ENCODE measurements around the gene ZDHHC12. TPM values are rescaled to one million over a fixed set of nuclear protein-coding genes. Genes with fewer than 3 reads are reported as not detected.
"Not testable (repeated sequence)": the region's sequence is repeated elsewhere in the genome, so short reads cannot be mapped to it uniquely, and the experiment has no call there.

ZDHHC12 gene
- polyA plus RNA-seq, 3 donors = 28.8 to 73.3 (median 43.7) TPM

DNA sequence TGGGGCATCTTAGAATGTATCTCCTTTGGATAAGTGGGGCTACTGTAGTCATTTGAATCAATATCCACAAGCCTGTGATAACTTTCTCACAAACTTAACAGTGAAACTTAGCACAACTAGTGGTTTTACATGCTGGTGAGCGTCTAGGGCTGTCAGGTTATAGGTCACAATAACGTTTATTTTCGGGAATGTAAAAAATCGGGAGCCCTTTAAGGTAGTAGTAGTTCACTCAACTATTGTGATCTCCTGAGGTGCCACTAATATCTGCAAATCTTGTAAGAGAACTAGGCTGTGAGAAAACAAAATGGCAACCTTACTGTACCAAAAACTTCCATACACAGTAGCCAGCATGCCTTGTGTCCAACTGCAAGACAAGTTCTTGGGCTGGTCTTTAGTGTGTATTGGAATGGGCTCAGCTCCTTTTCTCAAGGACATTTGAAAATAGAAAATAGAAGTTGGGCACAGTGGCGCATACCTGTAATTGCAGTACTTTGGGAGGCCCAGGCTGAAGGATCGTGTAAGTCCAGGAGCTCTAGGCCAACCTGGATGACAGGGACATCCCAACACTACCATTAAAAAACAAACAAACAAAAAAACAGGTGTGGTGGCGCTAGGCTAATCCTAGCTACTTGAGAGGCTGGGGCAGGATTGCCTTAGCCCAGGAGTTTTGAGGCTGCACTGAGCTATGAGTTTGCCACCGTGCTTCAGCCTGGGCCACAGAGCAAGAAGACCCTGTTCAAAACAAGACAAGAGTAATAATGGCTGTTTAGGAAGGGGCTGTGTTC is 26.8 kb downstream of the ZDHHC12 start:
- WGBS, 3 donors = 73 to 81% (median 77%) methylated on average over 8 of the region's 8 CpGs
- no peak overlapping the region for H3K27ac ChIP-seq (ENCODE audit: low read depth, low read length)

DNA sequence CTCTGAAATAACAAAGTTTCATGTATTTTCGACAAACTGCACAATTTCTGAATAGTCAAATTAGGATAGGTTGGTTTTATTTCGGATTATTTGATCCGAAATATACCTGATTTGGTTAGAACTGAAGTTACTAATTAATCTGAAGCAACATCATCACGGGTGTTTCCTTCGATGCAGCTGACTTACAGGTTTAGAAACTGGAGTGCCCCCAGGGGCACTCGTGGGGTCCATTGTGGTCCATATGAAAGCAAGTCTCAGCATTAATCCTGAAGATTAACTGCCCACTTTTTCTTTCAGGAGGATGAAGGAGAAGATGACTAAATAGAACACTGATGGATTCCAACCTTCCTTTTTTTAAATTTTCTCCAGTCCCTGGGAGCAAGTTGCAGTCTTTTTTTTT is 29.6 kb downstream of the ZDHHC12 start:
- 76 to 83% (median 82%) methylated on average over 6 of the region's 6 CpGs for WGBS, 3 donors
- no peak overlapping the region for H3K27ac ChIP-seq (ENCODE audit: low read depth, low read length)

GRCh38 chr9:128693738-128694137 is 30.2 kb downstream of the ZDHHC12 start:
- not testable (repeated sequence) for H3K27ac ChIP-seq (ENCODE audit: low read depth, low read length)
- WGBS, 3 donors = 80 to 90% (median 89%) methylated on average over 3 of the region's 3 CpGs

GRCh38 chr9:128690684-128691034 is 33.3 kb downstream of the ZDHHC12 start:
- 12 to 15% (median 14%) methylated on average over 5 of the region's 5 CpGs for whole genome bisulfite sequencing, 3 donors
- no peak overlapping the region for H3K27ac ChIP-seq (ENCODE audit: low read depth, low read length)

DNA sequence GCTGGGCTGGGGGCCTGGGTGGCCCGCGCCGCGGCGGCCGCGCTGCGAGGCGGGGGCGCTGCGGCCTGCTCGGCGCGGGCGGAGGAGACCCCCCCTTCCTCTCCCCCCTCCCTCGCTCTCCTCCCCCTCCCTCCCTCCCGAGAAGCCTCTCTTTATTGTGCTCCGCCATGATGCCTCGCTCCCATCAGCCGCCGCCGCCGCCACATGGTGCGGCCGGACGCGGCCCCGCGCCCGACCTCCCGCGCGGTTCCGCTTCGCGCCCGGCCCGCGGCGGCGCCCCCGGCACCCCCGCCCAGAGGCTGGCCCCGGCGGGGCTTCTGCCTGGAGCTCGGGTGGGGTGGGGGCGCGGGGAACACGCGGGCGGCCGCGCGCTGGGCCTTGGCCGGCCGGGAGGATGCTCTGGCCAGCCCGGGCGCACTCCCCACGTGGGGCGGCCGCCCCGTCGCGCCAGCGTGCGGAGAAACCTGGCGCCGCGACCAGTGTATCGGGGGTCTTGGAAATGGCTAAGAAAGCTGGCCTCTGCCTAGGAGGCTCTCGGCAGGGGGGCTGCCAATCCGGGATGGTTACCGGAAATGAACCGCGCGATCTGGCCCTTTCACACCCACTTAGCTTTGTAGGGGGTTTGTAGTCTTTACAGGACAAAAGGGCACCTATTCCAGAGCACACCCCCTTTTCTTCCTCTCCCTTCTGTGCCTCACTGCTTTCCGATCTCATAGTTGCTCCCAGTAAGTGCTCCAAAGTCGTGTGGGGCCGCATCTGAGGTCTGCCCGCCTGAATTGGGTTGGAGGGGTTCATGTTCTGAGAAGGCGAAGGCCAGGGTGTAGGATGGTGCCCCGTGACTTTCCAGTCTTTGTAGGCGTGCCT is 33.9 kb downstream of the ZDHHC12 start:
- 0 to 1% (median 1%) methylated on average over 58 to 78 of the region's 83 CpGs for WGBS, 3 donors
- peak overlapping the region; percentile 75 for H3K27ac ChIP-seq (ENCODE audit: low read depth, low read length)

- H3K27ac ChIP-seq (ENCODE audit: low read depth, low read length) = peak overlapping the region; percentile 75
- 0 to 1% (median 0%) methylated on average over 1 to 63 of the region's 80 CpGs for WGBS, 3 donors
These were observed 34.6 kb downstream of the ZDHHC12 start for GRCh38 chr9:128689293-128689774.

DNA sequence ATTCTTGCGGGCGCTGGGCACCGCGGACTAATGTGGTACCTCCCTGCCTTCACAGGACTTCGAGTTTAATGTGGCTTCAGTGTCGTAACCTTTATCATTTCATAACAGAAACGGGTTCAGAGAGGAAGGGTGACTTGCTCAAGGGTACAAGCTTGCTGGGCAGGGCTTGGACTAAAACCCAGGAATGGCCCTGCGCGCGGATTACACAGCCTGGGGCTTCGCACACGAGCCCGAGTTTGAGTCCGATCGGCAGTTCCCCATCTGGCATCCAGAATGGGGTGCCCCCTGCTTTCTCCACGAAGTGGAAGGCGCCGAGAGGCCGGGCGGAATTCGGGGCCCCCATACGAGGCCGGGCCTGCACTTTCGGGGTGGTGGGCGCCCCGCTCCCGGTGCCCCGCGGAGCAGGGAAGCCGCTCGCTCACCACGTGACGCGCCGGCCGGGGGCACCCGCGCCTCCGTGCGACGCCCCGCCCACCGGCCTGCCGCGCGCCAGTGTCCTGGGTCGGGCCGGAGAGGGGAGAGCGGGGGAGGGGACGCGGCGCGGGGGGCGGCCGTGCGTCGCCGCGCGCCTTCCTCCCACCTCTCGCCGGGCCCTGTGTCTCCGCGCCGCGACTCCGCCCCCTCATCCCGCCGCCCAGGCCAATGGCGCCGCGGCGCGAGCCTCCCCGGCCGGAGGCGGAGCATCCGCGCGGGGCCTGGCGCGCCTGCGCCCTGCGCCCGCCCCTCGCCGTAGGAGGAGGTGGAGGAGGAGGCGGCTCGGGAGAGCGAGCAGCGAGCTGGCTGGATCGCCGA is 35.2 kb downstream of the ZDHHC12 start, which contains the start of gene SET:
Gene SET (plus strand): TSS at position 722 of the 792 bp plus-strand sequence. CDS start 361 bp downstream, outside the sequence.
- WGBS, 3 donors = 2 to 3% (median 2%) methylated on average over 31 to 92 of the region's 93 CpGs
- H3K27ac ChIP-seq (ENCODE audit: low read depth, low read length) = peak within 1 kb of the TSS; percentile 75

DNA sequence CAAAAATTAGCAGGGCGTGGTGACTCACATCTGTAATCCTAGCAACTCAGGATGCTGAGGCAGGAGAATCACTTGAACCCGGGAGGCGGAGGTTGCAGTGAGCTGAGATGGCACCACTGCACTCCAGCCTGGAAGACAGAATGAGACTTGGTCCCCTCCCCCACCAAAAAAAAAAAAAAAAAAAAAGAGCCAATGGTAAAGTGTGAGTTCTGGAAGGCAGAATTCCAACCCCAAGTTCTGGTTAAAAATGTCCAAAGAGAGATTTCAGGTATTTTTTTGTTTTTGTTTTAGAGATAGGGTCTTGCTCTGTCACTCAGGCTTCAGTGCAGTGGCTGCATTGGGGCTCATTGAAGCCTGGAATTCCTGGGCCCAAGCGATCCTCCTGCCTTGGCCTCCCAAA is 36.5 kb downstream of the ZDHHC12 start:
- H3K27ac ChIP-seq (ENCODE audit: low read depth, low read length) = no peak overlapping the region
- WGBS, 3 donors = 93 to 96% (median 94%) methylated on average over 4 of the region's 4 CpGs

GRCh38 chr9:128685636-128686489 is 38.1 kb downstream of the ZDHHC12 start:
- no peak overlapping the region for H3K27ac ChIP-seq (ENCODE audit: low read depth, low read length)
- 63 to 77% (median 70%) methylated on average over 17 of the region's 17 CpGs for WGBS, 3 donors

GRCh38 chr9:128684325-128685199 is 39.4 kb downstream of the ZDHHC12 start:
- WGBS, 3 donors = 5 to 11% (median 6%) methylated on average over 15 of the region's 15 CpGs
- no peak overlapping the region for H3K27ac ChIP-seq (ENCODE audit: low read depth, low read length)

DNA sequence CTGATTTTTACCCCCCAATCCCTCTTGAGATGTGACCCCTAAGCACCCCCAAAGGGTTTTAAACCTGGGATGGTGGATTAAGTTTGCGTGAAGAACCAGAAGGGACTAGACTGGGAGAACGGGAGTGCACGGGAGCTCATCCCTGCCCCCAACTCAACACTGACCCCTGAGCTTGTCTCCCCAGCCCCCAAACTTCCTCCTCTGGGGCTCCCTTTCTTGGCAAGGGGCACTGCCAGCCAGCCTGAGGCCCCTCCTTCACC is 39.9 kb downstream of the ZDHHC12 start:
- 0% methylated on average over 3 of the region's 3 CpGs for WGBS, 3 donors
- no peak overlapping the region for H3K27ac ChIP-seq (ENCODE audit: low read depth, low read length)

- no peak overlapping the region for H3K27ac ChIP-seq (ENCODE audit: low read depth, low read length)
These were observed 40.4 kb downstream of the ZDHHC12 start for GRCh38 chr9:128683340-128684064.

GRCh38 chr9:128677794-128678193 is 46.1 kb downstream of the ZDHHC12 start:
- 79 to 93% (median 85%) methylated on average over 10 of the region's 10 CpGs for WGBS, 3 donors
- H3K27ac ChIP-seq (ENCODE audit: low read depth, low read length) = no peak overlapping the region

More at GRCh38 chr9:128683340-128684064, 40.4 kb downstream of the ZDHHC12 start:
- WGBS, 3 donors = 3 to 6% (median 5%) methylated on average over 21 of the region's 21 CpGs

DNA sequence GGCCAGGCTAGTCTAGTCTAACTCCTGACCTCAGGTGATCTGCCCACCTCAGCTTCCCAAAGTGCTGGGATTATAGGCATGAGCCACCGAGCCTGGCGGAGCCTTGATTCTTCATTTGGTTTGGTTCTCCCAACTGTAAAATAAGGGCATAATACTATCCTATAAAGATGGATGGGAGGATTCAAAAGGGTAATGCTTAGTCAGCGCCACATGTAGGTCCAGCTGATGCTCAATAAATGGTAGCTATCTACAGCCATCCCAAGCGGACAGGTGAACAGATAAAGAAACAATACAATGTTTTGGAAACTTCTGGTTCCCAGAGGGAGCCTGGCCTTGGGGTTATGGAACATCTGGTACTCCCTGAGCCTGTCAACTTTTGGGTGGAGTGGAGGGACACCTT is 48.5 kb downstream of the ZDHHC12 start:
- no peak overlapping the region for H3K27ac ChIP-seq (ENCODE audit: low read depth, low read length)
- WGBS, 3 donors = 93 to 96% (median 95%) methylated on average over 4 of the region's 4 CpGs
